Neural cell (in vitro differentiated cells): Measurements from ENCODE around the gene SYP. TPM values are rescaled to one million over a fixed set of nuclear protein-coding genes. Genes with fewer than 3 reads are reported as not detected.
A peak's percentile ranks its signal among the peaks of the same experiment; 100 is the strongest.

ENCODE experiments used
- H2AFZ ChIP-seq: fragments of 200-600, 300-800 bp; sonication (generic), shearing (Covaris generic); 2 replicates; pipeline ENCODE4 v1.6.0; 2014; ENCODE audit warnings: low read depth, mild to moderate bottlenecking, antibody characterized with exemption, low read length, moderate library complexity
- H3F3A ChIP-seq: fragments of 200-600 bp; shearing (Covaris generic); 2 replicates; pipeline ENCODE4 v1.6.1; 2016; ENCODE audit warnings: mild to moderate bottlenecking, moderate library complexity, mixed read lengths, antibody characterized with exemption, low read length; ENCODE audit not compliant: insufficient read depth, poor library complexity, severe bottlenecking
- H3K27ac ChIP-seq: fragments of 200-600, 300-800 bp; sonication (generic), shearing (Covaris generic); 2 replicates; pipeline ENCODE4 v1.5.1; 2014; ENCODE audit warnings: mild to moderate bottlenecking, low read length, moderate library complexity
- H3K27me3 ChIP-seq: fragments of 300-800, 200-600 bp; sonication (generic), shearing (Covaris generic); 2 replicates; pipeline ENCODE4 v1.6.0; 2014; ENCODE audit warnings: mild to moderate bottlenecking, low read depth, low read length, moderate library complexity; ENCODE audit not compliant: insufficient read depth
- H3K36me3 ChIP-seq: fragments of 300-800, 200-600 bp; sonication (generic), shearing (Covaris generic); 2 replicates; pipeline ENCODE4 v1.5.1; 2014; ENCODE audit warnings: mild to moderate bottlenecking, antibody characterized with exemption, low read length, moderate library complexity; ENCODE audit not compliant: insufficient read depth
- H3K4me2 ChIP-seq: fragments of 300-800, 200-600 bp; sonication (generic), shearing (Covaris generic); 2 replicates; pipeline ENCODE4 v1.6.0; 2014; ENCODE audit warnings: mild to moderate bottlenecking, low read length
- H3K4me3 ChIP-seq: fragments of 300-800, 200-600 bp; sonication (generic), shearing (Covaris generic); 2 replicates; pipeline ENCODE4 v1.5.1; 2014; ENCODE audit warnings: mild to moderate bottlenecking, low read length, moderate library complexity
- H3K79me2 ChIP-seq: fragments of 200-600 bp; shearing (Covaris generic); replicated peaks from 2 replicates; pipeline ENCODE4 v1.6.0; 2014; ENCODE audit warnings: mild to moderate bottlenecking, low read length, moderate library complexity; ENCODE audit not compliant: insufficient read depth
- H3K9ac ChIP-seq: fragments of 300-800, 200-600 bp; sonication (generic), shearing (Covaris generic); 2 replicates; pipeline ENCODE4 v1.6.1; 2016; ENCODE audit warnings: mild to moderate bottlenecking, low read length, mixed read lengths
- H3K9me2 ChIP-seq: fragments of 200-600 bp; shearing (Covaris generic); 2 replicates; pipeline ENCODE4 v1.6.1; 2016; ENCODE audit warnings: mild to moderate bottlenecking, low read length, mixed read lengths; ENCODE audit not compliant: insufficient read depth
- H3K9me3 ChIP-seq: fragments of 200-600, 300-800 bp; sonication (generic), shearing (Covaris generic); 2 replicates; pipeline ENCODE4 v1.6.1; 2016; ENCODE audit warnings: mild to moderate bottlenecking, mixed run types, low read length, moderate library complexity, mixed read lengths
- H4K20me1 ChIP-seq: fragments of 200-600 bp; shearing (Covaris generic); 2 replicates; pipeline ENCODE4 v1.6.1; 2016; ENCODE audit warnings: mild to moderate bottlenecking, mixed run types; ENCODE audit not compliant: insufficient read depth
- EP300 ChIP-seq: fragments of 450-650 bp; conservative IDR thresholded peaks from 2 replicates; pipeline ENCODE4 v1.6.1; 2014; ENCODE audit warnings: antibody characterized with exemption, mild to moderate bottlenecking, moderate library complexity; ENCODE audit not compliant: poor library complexity, severe bottlenecking
- EZH2 ChIP-seq: fragments of 200-600, 300-800 bp; shearing (Covaris generic), sonication (generic); IDR thresholded peaks from 2 replicates; pipeline ENCODE4 v1.6.1; 2014; ENCODE audit warnings: antibody characterized with exemption, low read length, borderline replicate concordance, mild to moderate bottlenecking; ENCODE audit not compliant: insufficient read depth, poor library complexity, severe bottlenecking
- MXI1 ChIP-seq: fragments of 450-650 bp; conservative IDR thresholded peaks from 2 replicates; pipeline ENCODE4 v1.6.1; 2014; ENCODE audit warnings: antibody characterized with exemption, mild to moderate bottlenecking; ENCODE audit not compliant: poor library complexity, severe bottlenecking
- POLR2AphosphoS5 ChIP-seq: IDR thresholded peaks from 2 replicates; pipeline ENCODE4 v1.6.1; 2012
- RAD21 ChIP-seq: fragments of 450-650 bp; conservative IDR thresholded peaks from 2 replicates; pipeline ENCODE4 v1.6.1; 2014; ENCODE audit warnings: antibody characterized with exemption, mild to moderate bottlenecking, moderate library complexity
- SMC3 ChIP-seq: fragments of 450-650 bp; conservative IDR thresholded peaks from 2 replicates; pipeline ENCODE4 v1.6.1; 2014; ENCODE audit warnings: antibody characterized with exemption, mild to moderate bottlenecking, moderate library complexity; ENCODE audit not compliant: poor library complexity
- TAF1 ChIP-seq: IDR thresholded peaks from 2 replicates; pipeline ENCODE4 v1.6.1; 2012; ENCODE audit warnings: low read depth
- polyA plus RNA-seq: library from polyadenylated mRNA; depleted of rRNA; stranded (reverse); fragments of >200 nt; gene quantifications from 2 replicates; pipeline ENCODE4 v1.2.3, GENCODE V29; 2014
- TF ChIP-seq, protein P1 (sequence below): IDR thresholded peaks from 2 replicates; pipeline ENCODE4 v1.6.1; 2012; ENCODE audit warnings: borderline replicate concordance
- TF ChIP-seq, protein P2 (sequence below): fragments of 450-650 bp; IDR thresholded peaks from 2 replicates; pipeline ENCODE4 v1.5.1; 2014; ENCODE audit warnings: antibody characterized with exemption, mild to moderate bottlenecking, moderate library complexity; ENCODE audit not compliant: poor library complexity, severe bottlenecking

SYP gene
- polyA plus RNA-seq, 1 donor from 2014 or later = 240 TPM

- Histone ChIP-seq H3K27ac (no peak overlapping the region), H3F3A (no peaks in the 10 kb centered on the region), H2AFZ (no peak overlapping the region)
Observed at GRCh38 chrX:49166914-49167739, 32.9 kb downstream of the SYP start.

DNA sequence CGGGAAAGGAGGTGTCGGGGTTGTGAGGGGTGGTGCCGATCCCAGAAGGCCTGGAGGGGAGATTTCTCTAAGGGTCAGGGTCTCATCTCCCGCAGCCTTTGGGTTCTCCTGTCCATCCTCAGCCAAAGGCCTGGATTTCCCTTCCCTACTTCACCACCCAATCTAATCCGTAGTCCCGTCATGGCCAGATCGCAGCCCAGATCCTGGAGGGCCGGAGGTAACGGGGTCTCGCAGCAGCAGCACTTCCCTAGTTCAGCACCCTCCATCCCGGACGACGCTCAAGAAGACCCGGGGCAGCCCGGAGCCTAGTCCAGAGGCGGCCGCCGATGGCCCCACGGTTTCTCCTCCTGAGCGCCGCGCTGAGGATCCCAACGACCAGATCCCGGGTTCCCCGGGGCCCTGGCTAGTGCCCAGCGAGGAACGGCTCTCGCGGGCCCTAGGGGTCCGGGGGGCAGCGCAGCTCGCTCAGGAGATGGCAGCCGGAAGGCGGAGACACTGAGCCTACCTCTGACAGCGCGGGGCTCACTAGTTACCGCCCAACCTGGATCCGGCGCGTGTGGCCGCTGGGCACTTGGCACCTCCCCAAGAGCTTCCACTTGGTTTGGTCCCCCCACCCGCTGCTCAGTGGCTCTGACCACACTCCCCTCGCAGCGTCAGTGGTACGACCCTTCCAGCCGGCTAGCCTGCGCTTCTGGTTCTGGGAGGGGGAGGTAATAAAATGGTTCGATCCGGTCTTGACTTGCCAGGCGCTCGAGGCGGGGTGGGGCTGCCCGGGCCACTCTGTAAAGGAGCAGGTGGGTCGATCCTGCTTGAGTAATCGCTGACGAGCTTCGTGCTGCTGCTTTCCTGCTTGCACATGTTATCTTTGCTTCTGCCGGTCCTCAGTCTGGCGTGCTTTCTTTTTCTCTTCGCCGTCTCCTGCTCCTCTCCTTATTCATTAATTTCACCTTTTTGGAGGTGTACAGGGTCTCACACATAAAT lies 33.8 kb downstream of the SYP start:
- H3K27me3 ChIP-seq = no peaks in the 10 kb centered on the region
- H3K36me3 ChIP-seq = no peaks in the 10 kb centered on the region
- no peak overlapping the region for H3K9ac ChIP-seq
- H3K27ac ChIP-seq = no peak overlapping the region
- H2AFZ ChIP-seq = no peak overlapping the region
- H3K9me2 ChIP-seq = no peaks in the 10 kb centered on the region
- no peaks in the 10 kb centered on the region for H3F3A ChIP-seq
- TF ChIP-seq MXI1 (no peak), POLR2AphosphoS5 (no peak), RAD21 (no peak), SMC3 (no peak), TAF1 (no peak)
- TF ChIP-seq, protein P1, sequence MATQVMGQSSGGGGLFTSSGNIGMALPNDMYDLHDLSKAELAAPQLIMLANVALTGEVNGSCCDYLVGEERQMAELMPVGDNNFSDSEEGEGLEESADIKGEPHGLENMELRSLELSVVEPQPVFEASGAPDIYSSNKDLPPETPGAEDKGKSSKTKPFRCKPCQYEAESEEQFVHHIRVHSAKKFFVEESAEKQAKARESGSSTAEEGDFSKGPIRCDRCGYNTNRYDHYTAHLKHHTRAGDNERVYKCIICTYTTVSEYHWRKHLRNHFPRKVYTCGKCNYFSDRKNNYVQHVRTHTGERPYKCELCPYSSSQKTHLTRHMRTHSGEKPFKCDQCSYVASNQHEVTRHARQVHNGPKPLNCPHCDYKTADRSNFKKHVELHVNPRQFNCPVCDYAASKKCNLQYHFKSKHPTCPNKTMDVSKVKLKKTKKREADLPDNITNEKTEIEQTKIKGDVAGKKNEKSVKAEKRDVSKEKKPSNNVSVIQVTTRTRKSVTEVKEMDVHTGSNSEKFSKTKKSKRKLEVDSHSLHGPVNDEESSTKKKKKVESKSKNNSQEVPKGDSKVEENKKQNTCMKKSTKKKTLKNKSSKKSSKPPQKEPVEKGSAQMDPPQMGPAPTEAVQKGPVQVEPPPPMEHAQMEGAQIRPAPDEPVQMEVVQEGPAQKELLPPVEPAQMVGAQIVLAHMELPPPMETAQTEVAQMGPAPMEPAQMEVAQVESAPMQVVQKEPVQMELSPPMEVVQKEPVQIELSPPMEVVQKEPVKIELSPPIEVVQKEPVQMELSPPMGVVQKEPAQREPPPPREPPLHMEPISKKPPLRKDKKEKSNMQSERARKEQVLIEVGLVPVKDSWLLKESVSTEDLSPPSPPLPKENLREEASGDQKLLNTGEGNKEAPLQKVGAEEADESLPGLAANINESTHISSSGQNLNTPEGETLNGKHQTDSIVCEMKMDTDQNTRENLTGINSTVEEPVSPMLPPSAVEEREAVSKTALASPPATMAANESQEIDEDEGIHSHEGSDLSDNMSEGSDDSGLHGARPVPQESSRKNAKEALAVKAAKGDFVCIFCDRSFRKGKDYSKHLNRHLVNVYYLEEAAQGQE = no peak
- H3K4me3 ChIP-seq = peak overlapping the region; percentile 37
- no peaks in the 10 kb centered on the region for H4K20me1 ChIP-seq
- H3K79me2 ChIP-seq = no peaks in the 10 kb centered on the region
- H3K4me2 ChIP-seq = no peak overlapping the region
- H3K9me3 ChIP-seq = no peaks in the 10 kb centered on the region

More at GRCh38 chrX:49166914-49167739, 32.9 kb downstream of the SYP start:
- no peaks in the 10 kb centered on the region for H3K9me2 ChIP-seq
- no peak overlapping the region for H3K4me2 ChIP-seq
- no peaks in the 10 kb centered on the region for H3K79me2 ChIP-seq
- H3K36me3 ChIP-seq = no peaks in the 10 kb centered on the region
- H3K27me3 ChIP-seq = peaks cover 9% of the 10 kb centered on the region
- H3K9ac ChIP-seq = no peak overlapping the region
- H3K4me3 ChIP-seq = peak overlapping the region; percentile 37
- TF ChIP-seq, protein P1 = no peak
- no peak for TF ChIP-seq SMC3
- no peak for TF ChIP-seq TAF1
- no peak for TF ChIP-seq MXI1
- no peak for TF ChIP-seq POLR2AphosphoS5
- TF ChIP-seq, protein P2, sequence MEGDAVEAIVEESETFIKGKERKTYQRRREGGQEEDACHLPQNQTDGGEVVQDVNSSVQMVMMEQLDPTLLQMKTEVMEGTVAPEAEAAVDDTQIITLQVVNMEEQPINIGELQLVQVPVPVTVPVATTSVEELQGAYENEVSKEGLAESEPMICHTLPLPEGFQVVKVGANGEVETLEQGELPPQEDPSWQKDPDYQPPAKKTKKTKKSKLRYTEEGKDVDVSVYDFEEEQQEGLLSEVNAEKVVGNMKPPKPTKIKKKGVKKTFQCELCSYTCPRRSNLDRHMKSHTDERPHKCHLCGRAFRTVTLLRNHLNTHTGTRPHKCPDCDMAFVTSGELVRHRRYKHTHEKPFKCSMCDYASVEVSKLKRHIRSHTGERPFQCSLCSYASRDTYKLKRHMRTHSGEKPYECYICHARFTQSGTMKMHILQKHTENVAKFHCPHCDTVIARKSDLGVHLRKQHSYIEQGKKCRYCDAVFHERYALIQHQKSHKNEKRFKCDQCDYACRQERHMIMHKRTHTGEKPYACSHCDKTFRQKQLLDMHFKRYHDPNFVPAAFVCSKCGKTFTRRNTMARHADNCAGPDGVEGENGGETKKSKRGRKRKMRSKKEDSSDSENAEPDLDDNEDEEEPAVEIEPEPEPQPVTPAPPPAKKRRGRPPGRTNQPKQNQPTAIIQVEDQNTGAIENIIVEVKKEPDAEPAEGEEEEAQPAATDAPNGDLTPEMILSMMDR = no peak
- TF ChIP-seq RAD21 = no peak
- TF ChIP-seq EP300 = no peak
- TF ChIP-seq EZH2 = no peak
- no peaks in the 10 kb centered on the region for H3K9me3 ChIP-seq
- H4K20me1 ChIP-seq = no peaks in the 10 kb centered on the region
